Posterior cingulate gyrus (tissue), 11 donors: Measurements from ENCODE around the gene RNF168.
"Not testable (repeated sequence)": the region's sequence is repeated elsewhere in the genome, so short reads cannot be mapped to it uniquely, and the experiment has no call there.

Source experiments
- DNase-seq, 10 donors: peaks; one replicate each; pipeline versions ENCODE4 v3.0.0 to v3.0.0-alpha.2; 2020 to 2021; ENCODE audit warnings: mixed read lengths in 3 of 10
- intact Hi-C: fragments of 100-400 bp; cut with DNase I; formaldehyde crosslinking; loops from one replicate; pipeline ENCODE4 v1.15.1; 2023

The RNF168 gene

GRCh38 chr3:196477678-196478077 lies 25.9 kb downstream of the RNF168 start:
- intact Hi-C loops: no loop called here
- DNase-seq: no peak

DNA sequence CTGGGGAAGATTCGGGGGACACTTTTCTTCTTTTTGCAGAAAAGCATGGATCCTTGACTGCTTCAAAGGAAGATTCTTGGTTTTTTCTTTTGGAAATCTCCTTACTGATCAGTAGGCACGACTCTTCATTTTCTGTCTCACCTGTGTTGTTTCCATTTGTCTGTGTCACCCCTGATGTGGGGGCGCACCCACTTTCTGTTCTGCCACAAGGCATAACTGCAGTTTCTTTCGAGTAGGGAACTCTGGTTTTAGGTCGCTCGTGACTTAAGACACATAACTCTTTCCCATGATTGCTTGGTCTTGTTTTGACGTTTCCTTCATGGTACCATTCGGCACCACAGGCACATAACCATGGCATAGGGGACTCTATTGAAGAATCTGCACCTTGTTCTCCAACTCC lies 31.3 kb downstream of the RNF168 start:
- intact Hi-C loops: no loop called here
- no peak for DNase-seq

- no peak for DNase-seq
- intact Hi-C loops: no loop called here
Measured at GRCh38 chr3:196471551-196471950, 32.0 kb downstream of the RNF168 start.

DNA sequence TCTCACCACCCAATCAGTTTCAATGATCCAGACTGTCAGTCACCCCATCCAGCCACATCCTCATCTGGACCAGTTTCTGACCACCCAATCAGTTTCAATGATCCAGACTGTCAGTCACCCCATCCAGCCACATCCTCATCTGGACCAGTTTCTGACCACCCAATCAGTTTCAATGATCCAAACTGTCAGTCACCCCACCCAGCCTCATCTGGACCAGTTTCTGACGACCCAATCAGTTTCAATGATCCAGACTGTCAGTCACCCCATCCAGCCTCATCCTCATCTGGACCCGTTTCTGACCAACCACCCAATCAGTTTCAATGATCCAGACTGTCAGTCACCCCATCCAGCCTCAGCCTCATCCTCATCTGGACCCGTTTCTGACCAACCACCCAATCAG lies 33.4 kb downstream of the RNF168 start:
- DNase-seq, intact Hi-C loops: not testable (repeated sequence)

- intact Hi-C loops: no loop called here
- DNase-seq: no peak
Measured at GRCh38 chr3:196463804-196464203, 39.8 kb downstream of the RNF168 start.

- no peak for DNase-seq
- intact Hi-C loops: no loop called here
Measured at GRCh38 chr3:196463478-196463756, 40.2 kb downstream of the RNF168 start.

- intact Hi-C loops, DNase-seq: not testable (repeated sequence)
Measured at GRCh38 chr3:196462680-196463477, 40.7 kb downstream of the RNF168 start.

DNA sequence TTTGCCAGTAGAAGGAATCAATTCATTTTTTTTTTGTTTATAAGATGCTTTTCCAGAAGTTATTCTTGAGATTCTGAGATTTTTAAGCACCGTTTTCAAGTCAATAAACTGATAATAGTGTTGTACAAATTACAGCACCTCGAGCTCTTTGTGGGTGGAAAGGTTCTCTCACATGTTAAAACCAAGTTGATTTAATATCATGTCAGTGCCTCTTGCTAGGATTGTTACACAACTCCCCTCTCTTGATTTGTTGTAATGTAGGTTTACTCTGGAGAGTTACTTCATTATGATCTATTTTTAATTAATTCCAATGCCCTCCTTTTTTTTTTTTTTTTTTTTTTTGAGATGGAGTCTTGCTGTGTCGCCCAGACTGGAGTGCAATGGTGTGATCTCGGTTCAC lies 45.5 kb downstream of the RNF168 start:
- no peak for DNase-seq
- intact Hi-C loops: no loop called here

- DNase-seq, intact Hi-C loops: not testable (repeated sequence)
Measured at GRCh38 chr3:196457470-196457869, 46.1 kb downstream of the RNF168 start.

DNA sequence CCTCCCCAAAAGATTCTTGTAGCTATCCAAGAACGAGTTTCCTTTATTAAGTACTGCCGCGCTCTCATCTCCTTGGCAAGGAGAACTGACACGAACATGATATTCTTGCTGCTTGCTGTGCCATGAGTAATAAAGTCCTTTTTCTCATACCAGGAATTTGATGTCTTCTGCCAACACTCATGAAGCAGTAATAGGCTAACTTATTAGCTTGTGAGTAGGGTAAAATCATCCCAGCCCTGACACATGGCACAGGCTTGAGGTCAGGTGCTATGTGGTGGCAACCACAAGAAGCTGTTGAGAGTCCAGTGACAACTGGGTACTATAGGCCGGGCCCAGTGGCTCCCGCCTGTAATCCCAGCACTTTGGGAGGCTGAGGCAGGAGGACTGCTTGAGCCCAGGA lies 48.6 kb downstream of the RNF168 start:
- DNase-seq: no peak
- intact Hi-C loops: no loop called here

GRCh38 chr3:196445391-196445790 lies 58.2 kb downstream of the RNF168 start:
- DNase-seq, intact Hi-C loops: not testable (repeated sequence)

DNA sequence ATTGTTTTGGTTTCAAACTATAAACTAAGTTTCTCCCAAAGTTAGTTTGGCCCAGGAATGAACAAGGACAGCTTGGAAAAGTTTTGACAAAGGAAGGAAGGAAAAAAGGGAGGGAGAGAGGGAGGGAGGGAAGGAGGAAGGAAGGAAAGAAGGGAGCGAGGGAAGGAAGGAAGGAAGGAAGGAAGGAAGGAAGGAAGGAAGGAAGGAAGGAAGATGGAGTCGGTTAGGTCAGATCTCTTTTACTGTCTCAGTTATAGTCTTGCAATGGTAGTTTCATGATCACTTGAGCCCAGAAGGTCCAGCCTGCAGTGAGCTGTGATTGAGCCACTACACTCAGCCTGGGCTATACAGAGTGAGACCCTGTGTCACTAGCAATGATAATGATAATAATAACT lies 59.1 kb downstream of the RNF168 start:
- DNase-seq: no peak
- intact Hi-C loops: no loop called here

DNA sequence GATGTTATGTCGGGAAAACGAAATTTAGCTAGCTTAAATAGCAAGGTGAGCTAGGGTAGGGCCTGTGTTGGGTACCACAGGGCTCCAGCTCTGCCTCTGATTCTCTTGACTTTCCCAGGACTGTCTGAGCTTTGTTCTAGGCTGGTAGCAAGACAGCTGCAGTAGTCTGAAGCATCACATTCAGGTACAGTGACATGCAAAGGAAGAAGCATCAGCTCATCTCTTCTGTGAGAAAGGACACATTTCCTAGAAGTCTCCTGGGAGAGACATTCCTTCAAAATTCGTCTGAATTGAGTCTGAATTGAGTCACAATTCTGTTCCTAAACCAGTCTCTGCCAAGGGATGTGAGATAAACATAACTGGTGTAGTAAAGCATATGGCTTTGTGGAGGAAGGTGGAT lies 62.9 kb downstream of the RNF168 start:
- no peak for DNase-seq
- intact Hi-C loops: no loop called here

- intact Hi-C loops: no loop called here
- DNase-seq: peak in 1 of 10 donors; percentile 26
Measured at GRCh38 chr3:196440041-196440537, 63.5 kb downstream of the RNF168 start.

- intact Hi-C loops: loop anchor here (2.0 kb wide), 1 partner anchor 70 kb away; the partner anchor contains the start of gene RNF168
- DNase-seq: peak; percentile 91 to 99 (median 94)
Measured at GRCh38 chr3:196432137-196432879, 71.3 kb downstream of the RNF168 start, which contains the start of gene UBXN7. TSS of gene UBXN7 (minus strand) at chr3:196432427. CDS start at chr3:196432399, 28 bp downstream.

GRCh38 chr3:196431181-196432136 lies 72.1 kb downstream of the RNF168 start:
- DNase-seq: peak in 8 of 10 donors; percentile 6 to 86 (median 20)
- intact Hi-C loops: loop anchor here (2.0 kb wide), 2 partner anchors 71 to 113 kb away; partner anchors contain the start of genes DYNLT2B and RNF168

GRCh38 chr3:196428041-196428440 lies 75.5 kb downstream of the RNF168 start:
- intact Hi-C loops: no loop called here
- DNase-seq: no peak

- intact Hi-C loops, DNase-seq: not testable (repeated sequence)
Measured at GRCh38 chr3:196424421-196424820, 79.1 kb downstream of the RNF168 start.

DNA sequence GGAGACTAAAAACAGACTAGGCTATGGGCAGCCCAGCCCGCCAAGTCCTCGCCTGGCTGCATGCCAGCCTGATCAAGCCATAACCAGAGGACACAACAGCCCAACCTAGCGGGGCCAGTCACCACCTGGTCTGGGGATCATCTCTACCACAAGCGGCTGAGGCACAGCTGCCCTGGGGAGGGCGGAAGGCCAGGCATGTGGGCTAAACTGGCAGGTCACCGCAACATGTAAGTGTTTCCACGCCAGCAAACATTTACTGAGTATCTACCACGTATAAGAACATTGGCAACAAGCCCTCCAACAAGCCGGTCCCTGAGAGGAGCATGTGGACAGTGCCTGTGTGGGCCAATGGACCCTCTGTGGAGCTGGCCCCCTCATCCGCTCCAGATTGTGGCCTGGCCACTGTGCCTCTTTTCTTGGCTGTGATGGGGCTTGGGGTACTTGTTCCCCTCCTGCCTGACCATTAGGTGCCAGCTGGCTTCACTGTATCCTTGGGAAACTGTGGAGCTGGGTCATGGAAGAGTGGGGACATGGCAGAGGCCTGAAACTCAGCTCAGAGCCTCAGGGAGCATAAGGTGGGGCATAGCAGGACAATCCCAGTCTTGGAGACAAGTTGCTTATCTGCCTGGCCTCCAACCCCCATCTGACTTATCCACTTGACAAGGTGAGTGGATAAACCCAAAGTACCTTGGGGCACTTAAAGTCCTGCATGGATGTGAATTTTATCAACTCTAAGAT lies 80.4 kb downstream of the RNF168 start:
- intact Hi-C loops: no loop called here
- DNase-seq: peak in 5 of 10 donors; percentile 30 to 89 (median 47)

DNA sequence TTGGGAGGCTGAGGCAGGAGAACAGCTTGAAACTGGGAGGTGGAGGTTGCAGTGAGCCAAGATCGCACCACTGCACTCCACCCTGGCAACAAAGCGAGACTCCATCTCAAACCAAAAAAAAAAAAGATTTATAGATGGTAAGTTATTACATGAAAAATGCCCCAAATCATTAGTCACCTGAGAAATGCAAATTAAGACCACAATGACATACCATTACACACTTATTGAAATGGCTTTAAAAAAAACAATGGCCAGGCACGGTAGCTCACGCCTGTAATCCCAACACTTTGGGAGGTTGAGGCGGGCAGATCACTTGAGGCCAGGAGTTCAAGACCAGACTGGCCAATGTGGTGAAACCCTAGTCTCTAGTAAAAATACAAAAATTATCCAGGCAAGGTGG lies 81.9 kb downstream of the RNF168 start:
- intact Hi-C loops, DNase-seq: not testable (repeated sequence)
